C4-2B (cell line): ENCODE measurements around the gene OTULIN.

Source experiments
- ZFX ChIP-seq: fragments of 450-650 bp; IDR thresholded peaks from 2 replicates; pipeline ENCODE4 v1.6.1; 2017
- TF ChIP-seq, protein P1 (sequence below): fragments of 450-650 bp; conservative IDR thresholded peaks from 2 replicates; pipeline ENCODE4 v1.5.1; 2017; ENCODE audit warnings: mild to moderate bottlenecking

DNA sequence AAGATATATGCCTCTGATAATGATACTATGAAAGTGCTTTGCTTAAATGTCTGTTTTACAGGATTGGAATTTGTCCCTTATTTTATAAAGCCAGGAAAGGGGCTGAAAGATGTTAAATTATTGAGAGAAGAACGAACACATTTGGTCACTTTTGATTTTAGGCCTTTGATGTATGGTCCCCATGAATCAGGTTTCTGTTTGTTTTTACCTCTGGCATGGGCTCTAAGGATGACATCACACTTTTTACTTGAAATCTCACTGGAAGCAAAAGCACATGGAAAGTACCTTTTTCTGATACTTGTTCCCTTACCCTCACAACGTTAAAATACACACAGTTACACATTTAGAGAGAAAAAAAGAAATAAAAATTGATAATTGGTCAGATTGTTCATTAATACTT lies 6.9 kb downstream of the OTULIN start:
- TF ChIP-seq, protein P1, sequence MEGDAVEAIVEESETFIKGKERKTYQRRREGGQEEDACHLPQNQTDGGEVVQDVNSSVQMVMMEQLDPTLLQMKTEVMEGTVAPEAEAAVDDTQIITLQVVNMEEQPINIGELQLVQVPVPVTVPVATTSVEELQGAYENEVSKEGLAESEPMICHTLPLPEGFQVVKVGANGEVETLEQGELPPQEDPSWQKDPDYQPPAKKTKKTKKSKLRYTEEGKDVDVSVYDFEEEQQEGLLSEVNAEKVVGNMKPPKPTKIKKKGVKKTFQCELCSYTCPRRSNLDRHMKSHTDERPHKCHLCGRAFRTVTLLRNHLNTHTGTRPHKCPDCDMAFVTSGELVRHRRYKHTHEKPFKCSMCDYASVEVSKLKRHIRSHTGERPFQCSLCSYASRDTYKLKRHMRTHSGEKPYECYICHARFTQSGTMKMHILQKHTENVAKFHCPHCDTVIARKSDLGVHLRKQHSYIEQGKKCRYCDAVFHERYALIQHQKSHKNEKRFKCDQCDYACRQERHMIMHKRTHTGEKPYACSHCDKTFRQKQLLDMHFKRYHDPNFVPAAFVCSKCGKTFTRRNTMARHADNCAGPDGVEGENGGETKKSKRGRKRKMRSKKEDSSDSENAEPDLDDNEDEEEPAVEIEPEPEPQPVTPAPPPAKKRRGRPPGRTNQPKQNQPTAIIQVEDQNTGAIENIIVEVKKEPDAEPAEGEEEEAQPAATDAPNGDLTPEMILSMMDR = no peak
- no peak for TF ChIP-seq ZFX
